ENCODE data around the gene SPAG9. TPM values are rescaled to one million over a fixed set of nuclear protein-coding genes. Genes with fewer than 3 reads are reported as not detected.

Gene SPAG9
- total RNA-seq, 1 donor from 2014 or later: 42.0 TPM

- DNase-seq (peak; percentile 91), ATAC-seq (ENCODE audit: poor library complexity) (peak; percentile 90)
- intact Hi-C loops (cut with DNase I): no loop called here
Observed at GRCh38 chr17:50919321-50920040, 201.2 kb downstream of the SPAG9 start.

GRCh38 chr17:50918933-50919296, 201.8 kb downstream of the SPAG9 start:
- DNase-seq: peak; percentile 33
- intact Hi-C loops (cut with DNase I): no loop called here
- ATAC-seq (ENCODE audit: poor library complexity): no peak

GRCh38 chr17:50918071-50918932, 202.4 kb downstream of the SPAG9 start:
- ATAC-seq (ENCODE audit: poor library complexity) (peak; percentile 2), DNase-seq (peak; percentile 50)
- intact Hi-C loops (cut with DNase I): no loop called here

GRCh38 chr17:50917418-50917743, 203.3 kb downstream of the SPAG9 start:
- ATAC-seq (ENCODE audit: poor library complexity): no peak
- intact Hi-C loops (cut with DNase I): no loop called here
- peak; percentile 45 for DNase-seq

- ATAC-seq (ENCODE audit: poor library complexity): no peak
- peak; percentile 53 for DNase-seq
- intact Hi-C loops (cut with DNase I): no loop called here
Observed at GRCh38 chr17:50916708-50917417, 203.8 kb downstream of the SPAG9 start.

GRCh38 chr17:50916026-50916707, 204.5 kb downstream of the SPAG9 start:
- intact Hi-C loops (cut with DNase I): no loop called here
- no peak for DNase-seq
- ATAC-seq (ENCODE audit: poor library complexity): no peak

- no peak for ATAC-seq (ENCODE audit: poor library complexity)
- intact Hi-C loops (cut with DNase I): no loop called here
Observed at GRCh38 chr17:50914505-50915063, 206.1 kb downstream of the SPAG9 start.

GRCh38 chr17:50913120-50913519, 207.5 kb downstream of the SPAG9 start:
- peak; percentile 4 for DNase-seq
- intact Hi-C loops (cut with DNase I): no loop called here

More at GRCh38 chr17:50914505-50915063, 206.1 kb downstream of the SPAG9 start:
- DNase-seq: peak; percentile 4

More at GRCh38 chr17:50913120-50913519, 207.5 kb downstream of the SPAG9 start:
- ATAC-seq (ENCODE audit: poor library complexity): no peak

Other genes with a start within 250 kb of the SPAG9 start
- gene NME1, start 32.7 kb upstream of the SPAG9 start, total RNA-seq: 21.1 TPM
- 245 TPM for gene NME2, start 45.5 kb upstream of the SPAG9 start, total RNA-seq
- 5.8 TPM for gene MBTD1, start 139.2 kb upstream of the SPAG9 start, total RNA-seq
- 8.0 TPM for gene UTP18, start 139.7 kb upstream of the SPAG9 start, total RNA-seq